T47D (cell line): ENCODE data around the gene ZNF385A.
"Not testable (repeated sequence)": the region's sequence is repeated elsewhere in the genome, so short reads cannot be mapped to it uniquely, and the experiment has no call there.

Source experiments
- DNase-seq, 2 experiments: peaks; one replicate each; pipeline versions ENCODE4 v3.0.0 to v3.0.0-alpha.2; 2011 to 2012; ENCODE audit warnings: low read depth in 1 of 2, low spot score in 1 of 2
- JUND ChIP-seq: IDR thresholded peaks from 2 replicates; pipeline ENCODE4 v1.6.1; 2012; ENCODE audit warnings: low read depth
- in situ Hi-C: cut with HindIII; loops from 2 replicates; pipeline ENCODE4 v1.10.0; 2016; ENCODE audit warnings: low sequenced_read_pairs, low pct_unique_long_range_greater_than_20kb

ZNF385A gene

DNA sequence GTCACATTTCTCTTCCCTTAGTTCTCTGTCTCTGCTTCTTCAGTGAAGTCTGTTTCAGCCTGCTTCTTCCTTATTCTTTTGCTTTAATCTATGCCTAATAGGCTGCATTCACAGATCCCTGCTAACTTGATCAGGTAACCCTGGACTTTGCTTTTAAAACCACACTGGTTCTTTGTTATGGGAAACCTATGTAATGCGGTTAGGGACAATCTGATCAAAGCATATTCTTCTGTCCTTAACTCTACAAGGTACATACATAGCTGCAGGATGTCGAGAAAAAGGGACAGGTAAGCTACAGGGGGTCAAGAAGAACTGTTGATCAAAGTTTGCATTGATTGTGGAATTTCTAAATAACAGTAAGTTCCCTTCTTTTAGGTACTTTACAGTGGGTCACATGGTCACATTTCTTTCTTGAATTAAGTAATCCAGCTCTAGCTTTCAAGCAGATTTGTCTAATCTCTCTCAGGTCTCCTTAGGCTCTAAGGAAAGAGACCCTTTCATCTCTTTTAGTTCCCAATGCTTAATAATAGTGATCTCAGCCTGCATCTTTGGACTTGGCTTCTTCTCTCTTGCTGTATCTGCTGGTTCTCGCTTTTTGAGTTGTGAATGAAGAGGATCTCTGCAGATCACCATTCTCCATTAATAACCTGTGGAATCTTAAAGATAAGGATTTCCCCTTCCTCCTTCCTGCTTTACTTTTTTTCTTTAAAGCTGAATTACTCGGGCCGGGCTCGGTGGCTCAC lies 55.8 kb downstream of the ZNF385A start:
- no peak for TF ChIP-seq JUND
- in situ Hi-C loops: no loop called here

DNA sequence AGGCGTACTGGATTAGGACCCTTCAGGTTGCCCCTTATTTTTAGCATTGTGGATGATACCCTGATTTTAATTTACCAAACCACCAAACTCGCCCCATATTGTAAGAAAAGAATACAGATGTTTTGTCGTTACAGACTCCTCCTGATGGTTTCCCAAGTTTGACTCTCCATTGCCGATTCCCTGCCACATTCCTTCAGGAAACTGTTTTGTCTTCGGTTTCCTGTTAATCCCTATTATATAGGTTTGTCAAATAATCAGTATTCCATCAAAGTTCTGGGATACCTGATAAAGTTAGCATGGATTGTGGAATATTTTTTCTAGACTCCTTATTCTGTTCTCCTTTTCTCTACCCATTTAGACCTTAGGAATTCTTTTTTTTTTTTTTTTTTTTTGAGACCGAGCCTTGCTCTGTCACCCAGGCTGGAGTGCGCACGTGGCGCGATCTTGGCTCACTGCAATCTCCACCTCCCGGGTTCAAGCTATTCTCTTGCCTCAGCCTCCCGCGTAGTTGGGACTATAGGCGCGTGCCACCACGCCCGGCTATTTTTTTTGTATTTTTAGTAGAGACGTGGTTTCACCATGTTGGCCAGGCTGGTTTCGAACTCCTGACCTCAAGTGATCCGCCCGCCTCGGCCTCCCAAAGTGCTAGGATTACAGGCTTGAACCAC lies 59.0 kb downstream of the ZNF385A start:
- DNase-seq: peak in 1 of 2 experiments; percentile 18
- in situ Hi-C loops: not testable (repeated sequence)

More for the DNA sequence above, 55.8 kb downstream of the ZNF385A start:
- DNase-seq: no peak

DNA sequence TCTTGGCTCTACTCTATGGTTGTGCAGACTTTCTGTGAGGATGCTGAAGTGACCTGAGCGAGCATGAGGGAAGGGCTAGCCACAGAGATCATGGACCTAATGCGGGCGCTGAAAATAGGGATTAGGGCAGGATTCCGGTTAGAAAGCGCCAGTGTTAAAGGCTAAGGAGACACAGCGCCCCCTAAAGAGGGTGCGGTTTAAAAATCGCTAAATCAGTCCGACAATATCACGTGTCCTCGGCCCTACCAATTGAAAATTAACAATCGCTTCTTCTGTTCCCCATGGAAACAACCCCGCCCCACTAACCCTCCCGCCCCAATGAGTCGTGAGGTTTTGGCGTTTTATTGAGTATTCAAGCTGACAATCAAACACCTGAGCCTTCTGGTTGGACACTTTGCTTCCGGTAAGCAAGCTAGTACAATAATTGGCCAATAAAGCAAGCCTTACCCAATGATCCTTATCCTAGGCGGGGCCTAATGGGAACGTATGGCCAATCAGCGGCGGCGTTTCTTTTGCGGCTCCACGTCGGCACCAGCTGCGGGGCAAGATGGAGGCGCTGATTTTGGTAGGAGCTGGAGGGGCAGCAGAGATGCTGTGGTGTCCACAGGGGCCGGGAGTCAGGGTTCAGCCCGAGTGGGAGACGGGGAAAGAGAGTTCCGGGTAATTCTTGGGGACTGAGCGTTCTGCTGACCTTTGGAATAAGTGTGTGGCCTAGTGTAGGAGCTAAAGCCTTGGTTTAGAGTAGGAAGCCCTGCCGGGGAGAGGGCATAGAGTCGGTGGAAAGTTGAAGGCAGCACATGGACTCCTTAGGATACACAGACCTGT lies 59.7 kb downstream of the ZNF385A start, which contains the start of gene COPZ1:
Gene COPZ1 (plus strand): TSS at position 515 of the 825 bp plus-strand sequence. CDS start 33 bp downstream, at position 548.
- in situ Hi-C loops: no loop called here
- no peak for TF ChIP-seq JUND
- DNase-seq: peak; percentile 95 to 100

DNA sequence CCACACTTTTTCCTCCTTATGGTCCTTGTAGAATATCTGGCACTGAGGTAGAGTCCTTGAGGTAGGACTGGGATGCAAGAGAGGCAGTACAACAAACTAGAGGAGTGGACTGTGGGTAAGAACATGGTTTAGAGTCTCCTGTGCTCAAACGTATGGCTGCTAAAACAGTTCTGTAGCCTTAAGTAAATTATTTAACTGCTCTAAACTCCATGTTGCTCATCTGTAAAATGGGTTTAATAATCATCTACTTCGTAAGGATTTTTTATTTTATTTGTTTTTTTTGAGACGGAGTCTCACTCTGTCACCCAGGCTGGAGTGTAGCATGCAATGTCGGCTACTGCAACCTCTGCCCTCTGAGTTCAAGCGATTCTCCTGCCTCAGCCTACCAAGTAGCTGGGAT lies 63.2 kb downstream of the ZNF385A start:
- no peak for DNase-seq
- in situ Hi-C loops: no loop called here
- no peak for TF ChIP-seq JUND
